Stimulated activated CD4-positive, alpha-beta T cell treated with anti-CD3 and anti-CD28 coated beads, Interleukin-2, amount 100 ng/mL, for 24 hours (primary cell): ENCODE results near the gene PADI6.

Source experiments
- DNase-seq, 2 donors: peaks; one replicate each; pipeline ENCODE4 v3.0.0-alpha.2; 2020

PADI6 gene

DNA sequence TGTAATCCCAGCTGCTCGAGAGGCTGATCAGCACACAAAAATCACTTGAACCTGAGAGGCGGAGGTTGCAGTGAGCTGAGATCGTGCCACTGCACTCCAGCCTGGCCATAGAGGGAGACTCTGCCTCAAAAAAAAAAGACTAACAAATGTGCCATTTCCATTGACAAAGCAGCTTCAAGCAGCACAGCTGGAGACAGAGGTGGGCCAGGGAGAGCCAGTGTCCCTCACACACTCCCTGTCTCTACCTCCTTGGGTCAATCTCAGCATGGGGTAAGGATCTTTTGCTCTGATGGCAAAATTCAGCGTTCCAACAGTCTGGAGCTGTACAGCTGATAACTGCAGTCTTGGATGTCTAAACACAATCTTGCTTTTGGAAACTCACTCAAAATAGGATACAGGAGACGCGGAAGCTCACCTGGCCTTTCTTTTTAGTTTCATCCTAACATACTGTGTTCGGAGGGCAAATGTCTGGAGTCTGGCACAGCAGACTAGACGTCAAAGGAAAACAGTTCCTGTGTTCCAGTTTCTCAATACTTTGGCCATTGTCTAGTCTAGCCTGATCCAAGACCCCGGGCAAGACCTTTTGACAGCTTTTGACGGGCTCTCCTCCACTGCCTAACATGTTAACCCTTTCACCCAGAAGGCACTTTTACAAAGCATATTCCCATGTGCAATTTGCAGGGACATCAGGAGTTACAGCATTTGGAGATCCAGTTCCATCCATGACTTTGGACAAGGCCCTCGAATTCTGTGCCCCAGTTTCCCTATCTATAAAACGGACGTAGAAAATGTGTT lies 64.6 kb downstream of the PADI6 start:
- DNase-seq = no peak

DNA sequence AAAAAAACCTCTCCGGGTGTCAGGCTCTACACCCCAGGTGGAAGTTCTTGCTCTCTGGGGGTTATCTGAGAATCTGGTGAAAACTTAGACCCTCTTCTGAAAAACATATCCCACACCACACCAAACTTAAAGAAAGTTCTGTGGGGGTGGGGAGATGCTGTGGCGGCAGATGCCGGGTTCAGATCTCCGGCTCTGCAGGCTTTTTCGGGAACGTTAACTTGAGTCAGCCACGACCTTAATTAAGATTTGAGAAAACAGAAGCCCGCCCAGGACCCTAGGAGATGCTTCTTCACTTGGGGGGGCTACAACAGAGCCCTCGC lies 65.2 kb downstream of the PADI6 start:
- no peak for DNase-seq

DNA sequence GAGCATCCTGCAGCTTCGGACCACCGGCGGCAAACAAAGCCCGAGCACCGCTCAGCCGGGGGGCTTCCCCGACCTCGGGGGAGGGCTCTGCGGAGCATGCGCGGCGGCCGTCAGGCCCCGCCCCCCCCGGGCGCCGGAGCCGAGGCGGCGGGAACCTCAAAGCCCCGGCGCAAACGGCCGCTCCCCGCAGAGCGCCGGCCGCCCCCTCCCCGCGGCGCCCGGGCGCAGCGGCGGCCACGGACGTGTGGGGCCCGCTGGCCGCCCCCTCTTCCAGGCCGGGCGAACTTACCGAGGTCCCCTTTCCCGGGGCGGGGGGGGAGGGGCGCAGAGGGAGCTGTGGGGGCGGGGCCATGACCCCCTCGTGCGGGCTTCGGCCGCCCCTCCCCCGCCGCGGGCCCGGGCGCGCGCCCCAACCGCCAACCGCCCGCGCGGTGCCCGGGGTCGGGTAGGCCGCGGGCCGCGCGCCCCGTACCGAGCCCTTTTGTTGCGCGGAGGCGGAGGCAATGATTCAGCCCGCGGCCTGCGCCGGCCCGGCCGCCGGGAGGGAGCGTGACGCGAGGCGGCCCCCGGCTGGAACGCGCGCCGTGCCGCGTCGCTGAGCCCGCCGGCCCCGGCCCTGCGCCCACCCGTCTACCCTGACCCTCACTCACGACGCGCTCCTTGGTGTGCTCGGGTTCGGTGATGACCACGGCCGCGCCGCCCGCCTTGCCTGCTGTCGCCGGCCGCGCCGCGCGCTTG lies 65.8 kb downstream of the PADI6 start:
- DNase-seq = peak; percentile 66 to 70

DNA sequence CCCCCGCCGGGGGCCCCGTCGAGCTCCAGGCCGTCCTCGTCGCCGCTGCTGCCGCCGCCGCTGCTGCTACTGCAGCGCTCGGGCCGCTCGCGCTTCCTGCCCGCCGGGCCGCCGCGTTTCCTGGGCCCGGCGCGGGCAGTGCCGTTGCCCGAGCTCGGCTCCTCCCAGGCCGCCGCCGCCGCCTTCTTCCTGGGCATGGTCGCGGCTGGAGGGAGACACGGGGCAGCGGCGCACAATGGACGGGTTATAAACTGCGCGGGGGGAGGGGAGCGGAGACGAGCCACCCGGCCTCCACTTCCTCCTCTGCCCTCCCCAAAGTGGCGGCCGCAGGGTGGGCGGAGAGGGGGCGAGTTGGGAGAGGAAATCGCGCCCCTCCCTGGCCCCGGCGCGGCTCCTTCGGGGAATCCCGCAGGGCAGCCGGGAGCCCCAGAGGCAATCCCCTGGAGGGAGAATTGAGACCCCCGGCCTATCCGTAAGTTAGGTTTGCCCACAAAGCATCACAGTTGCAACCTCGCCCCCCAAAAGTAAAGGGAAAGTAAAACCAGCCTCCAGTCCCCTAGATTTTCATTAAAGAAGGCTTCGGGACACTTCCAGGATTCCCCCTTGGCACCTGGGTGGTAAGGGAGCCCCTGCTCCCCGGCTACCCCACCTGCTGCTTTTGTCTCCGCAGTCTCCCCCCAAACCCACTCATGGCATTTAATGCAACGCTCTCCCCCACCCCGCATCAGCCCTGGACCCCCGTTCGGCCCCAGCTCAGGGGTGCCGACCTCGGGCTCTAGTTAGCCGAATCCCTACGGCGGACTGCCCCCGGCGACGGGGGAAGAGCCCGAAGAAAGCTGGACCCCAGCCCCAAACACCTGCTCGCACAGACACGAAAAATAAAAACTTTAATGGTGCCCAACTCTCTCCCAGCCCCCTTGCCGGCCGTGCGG lies 66.6 kb downstream of the PADI6 start:
- DNase-seq = peak; percentile 78 to 83

DNA sequence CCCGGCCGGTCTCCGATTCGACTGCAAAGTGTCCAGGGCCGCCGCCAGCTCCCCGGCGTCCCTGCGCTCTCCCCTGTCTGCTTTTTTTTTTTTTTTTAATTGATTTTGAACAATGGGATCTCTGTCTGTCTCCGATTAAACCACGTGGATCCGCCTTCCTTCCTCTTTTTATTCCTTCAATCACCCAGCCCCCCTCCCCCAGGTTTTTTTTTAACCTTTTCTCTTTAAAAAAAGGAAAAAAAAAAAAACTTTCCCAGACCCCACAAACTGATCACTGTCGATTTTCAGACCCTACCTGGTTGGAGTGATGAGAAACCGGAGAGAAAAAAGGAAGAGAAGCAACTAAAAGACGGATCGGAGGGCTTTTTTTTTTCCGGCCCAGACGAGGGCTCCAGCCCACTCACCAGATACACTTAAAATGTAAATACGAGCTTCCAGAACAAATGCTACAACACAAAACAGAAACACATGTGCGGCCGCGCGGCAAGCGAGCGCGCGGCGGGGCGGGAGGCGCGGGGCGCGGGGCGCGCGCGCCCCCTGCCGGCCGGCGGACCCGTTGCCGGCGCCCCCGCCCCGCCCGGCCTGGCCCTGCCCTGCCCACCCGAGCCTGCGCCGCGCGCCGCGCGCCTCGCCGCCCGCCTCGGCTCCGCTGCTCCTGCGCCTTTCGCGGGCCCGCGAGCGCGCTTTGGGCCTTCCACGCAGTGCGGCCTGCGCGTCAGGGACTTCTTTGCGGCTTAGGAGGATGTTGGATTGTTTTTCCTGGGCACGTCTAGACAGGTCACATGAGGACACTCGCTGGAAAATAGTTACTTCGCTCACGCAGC lies 67.5 kb downstream of the PADI6 start, which contains the start of gene RCC2:
RCC2 (minus strand) TSS at position 428 of the 824 bp plus-strand sequence. CDS start 1,163 bp downstream, outside the sequence.
- peak; percentile 73 to 75 for DNase-seq

DNA sequence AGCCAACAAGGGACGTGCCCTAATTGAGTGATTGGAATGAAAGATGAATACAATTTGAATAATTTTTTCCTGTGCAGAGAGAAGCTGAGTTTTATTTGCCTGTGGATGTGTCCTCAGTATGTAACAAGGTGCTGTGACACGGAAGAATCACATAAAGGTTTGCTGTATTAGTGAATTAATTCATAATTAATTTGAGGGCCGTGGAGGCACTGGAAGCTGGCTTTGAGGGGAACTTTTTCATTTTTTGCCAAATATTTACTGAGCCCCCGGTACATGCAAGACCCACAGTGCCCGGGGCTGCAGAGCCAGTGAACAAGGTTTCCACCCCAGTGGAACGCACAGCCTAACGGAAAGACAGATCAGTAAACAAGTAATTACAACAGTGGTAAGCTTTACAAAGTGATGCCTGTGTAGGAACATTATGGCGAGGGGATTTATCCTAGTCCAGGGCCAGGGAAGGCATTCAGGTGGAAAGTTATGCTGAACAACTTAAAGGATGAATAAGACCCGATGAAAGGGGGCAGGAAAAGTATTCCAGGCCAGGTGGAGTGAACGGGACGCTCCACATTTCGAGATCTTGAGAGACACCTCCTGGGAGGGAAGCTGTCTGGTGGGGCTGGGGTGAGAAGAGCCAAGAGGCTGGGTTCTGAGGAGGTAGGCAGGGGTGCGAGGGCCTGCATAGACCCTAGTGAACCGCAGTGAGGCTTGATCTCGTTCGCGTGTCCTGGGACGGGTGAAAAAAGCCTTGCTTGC lies 68.3 kb downstream of the PADI6 start:
- DNase-seq = no peak

DNA sequence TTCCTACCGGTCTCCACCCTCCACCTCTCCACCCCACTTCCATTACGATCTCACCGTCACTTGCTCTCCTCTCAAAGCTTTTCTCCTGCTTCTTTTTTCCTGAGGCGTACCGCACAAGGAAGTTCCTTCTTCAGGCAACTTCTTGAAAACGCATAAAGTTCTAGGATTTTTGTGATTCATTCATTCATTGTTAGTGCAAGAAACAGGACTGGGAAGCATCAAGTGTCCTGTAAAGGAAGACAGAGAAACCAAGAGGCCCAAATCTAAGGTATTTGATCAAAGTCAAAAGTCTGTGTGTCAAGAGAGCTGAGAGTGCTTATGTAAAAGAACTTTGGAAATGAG lies 68.8 kb downstream of the PADI6 start:
- DNase-seq = no peak

DNA sequence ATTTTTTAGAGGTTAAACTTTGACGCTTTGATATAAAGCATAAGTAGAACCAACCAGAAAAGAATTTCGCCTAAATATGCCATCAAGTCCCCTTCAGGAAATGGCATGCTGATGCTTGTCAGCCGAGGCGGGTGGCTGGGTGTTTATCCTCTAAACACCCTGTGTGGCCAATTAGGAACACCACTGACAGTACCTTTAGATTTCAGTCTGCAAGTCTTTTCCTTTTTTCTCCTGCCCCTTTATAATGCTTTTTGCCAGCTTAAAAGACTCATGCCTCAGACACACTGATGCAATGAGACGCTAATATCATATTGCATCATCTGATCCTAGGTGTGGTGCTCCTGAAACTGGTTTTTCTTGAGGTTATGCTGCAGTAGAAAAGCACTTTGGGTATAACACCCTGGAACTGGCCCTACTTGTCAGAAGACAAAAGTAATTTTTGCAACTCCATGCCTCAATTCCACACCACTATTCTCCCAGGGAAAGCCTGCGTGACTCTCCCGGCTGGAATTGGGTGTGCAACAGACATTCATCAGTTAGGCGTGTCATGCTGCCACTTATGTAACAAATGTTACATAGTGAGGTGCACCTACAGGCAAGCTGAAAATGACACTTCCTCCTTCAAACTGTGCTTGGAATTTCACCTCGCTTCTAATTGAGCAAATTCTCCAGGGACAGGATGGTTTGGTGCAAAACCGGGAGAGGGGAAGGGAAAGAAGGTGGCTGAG lies 69.4 kb downstream of the PADI6 start:
- DNase-seq = no peak

DNA sequence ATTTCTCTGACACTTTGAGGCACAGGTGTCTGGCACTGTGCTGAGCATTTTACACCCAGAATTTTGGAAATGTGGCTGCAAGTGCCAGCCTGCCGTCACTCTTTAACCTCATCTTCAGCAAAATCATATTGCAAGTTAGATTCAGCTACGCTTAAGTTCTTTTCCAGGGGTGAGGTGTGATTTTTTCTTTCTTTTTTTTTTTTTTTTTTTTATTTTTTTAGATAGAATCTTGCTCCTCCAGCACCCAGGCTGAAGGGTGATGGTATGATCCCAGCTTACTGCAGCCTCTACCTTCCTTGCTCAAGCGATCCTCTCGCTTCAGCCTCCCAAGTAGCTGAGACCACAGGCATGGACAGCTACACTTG lies 70.0 kb downstream of the PADI6 start:
- DNase-seq = no peak

DNA sequence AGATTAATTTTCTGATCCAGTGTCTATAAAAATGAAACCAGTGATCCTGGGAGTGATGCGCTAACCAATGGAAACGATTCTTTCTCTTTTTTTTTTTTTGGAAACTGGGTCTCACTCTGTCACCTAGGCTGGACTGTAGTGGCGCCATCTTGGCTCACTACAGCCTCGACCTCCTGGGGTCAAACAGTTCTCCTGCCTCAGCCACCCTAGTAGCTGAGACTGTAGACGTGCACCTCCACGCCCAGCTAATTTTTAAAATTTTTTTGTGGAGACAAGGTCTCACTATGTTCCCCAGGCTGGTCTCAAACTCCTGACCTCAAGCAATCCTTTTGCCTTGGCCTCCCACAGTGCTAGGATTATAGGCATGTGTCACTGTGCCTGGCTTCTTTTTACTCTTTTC lies 70.8 kb downstream of the PADI6 start:
- no peak for DNase-seq

DNA sequence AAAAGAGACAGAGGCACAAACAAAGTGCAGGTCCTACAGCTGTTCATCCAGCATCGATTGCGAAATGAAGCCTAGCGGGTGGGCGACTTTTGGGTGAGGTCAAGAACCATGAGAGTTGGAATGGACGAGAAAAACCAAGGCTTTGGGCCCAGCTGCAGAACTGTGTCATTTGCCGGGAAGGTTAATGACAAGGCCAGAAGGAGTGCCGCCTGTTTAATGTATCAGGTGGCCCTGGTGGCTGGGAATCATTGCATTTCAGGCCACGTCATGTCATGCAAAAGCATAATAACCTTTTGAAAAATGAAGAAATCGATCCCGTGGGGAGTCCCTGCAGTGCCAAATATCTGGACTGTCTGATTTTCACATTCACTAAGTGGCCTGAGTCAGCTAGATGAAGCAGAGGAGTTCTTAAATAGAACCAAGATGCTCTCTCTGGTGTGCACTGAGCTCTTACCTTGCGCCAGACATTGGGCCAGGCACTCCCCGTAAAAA lies 75.6 kb downstream of the PADI6 start:
- DNase-seq = no peak
